NCI-H82 treated with DMSO at 0.1 percent for 48 hours (cell line): ENCODE results near the gene MYH15.

Experiments
- DNase-seq: peaks from one replicate; lab custom pipeline; 2025; ENCODE audit not compliant: unreplicated experiment; lab: John Stamatoyannopoulos, UW

The MYH15 gene

DNA sequence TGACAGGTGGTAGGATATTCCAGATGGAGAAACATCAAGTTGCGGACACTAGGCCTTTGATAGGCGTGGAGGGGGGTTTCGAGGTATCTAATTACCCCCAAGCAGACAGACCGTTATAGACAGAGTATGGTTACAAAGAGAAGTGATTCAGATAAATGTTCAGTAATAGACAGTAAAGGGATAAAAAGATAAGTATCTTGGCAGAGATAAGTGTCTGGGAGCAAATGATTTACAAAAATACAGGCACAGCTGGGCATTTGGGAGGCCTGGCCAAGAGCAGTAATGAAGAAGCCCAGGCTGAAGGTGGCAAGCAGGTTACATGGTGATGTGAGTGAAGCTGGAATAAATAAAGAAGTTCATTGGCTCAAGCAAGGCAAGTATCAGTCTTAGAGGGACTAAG lies 659 bp upstream of the MYH15 start:
- DNase-seq = no peak

DNA sequence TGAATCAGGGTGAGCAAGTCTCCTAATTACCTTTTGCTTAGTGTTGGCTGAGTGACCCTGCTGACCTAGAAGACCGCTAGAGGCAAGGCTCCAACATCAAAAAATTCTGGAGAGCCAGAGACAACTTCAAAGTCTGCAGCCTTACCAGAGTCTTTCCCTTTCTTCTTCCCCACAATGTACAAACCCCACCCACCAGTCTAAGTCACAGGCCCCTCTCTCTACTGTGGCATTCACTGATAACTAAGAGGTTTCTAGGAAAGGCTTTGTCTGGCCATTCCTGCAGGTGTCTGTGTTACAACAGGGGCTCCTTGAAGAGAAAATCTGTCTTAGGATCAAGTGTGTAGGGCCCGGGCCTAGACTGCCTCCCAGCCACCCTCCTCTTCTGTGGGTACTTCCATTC lies 525 bp downstream of the MYH15 start:
- no peak for DNase-seq

DNA sequence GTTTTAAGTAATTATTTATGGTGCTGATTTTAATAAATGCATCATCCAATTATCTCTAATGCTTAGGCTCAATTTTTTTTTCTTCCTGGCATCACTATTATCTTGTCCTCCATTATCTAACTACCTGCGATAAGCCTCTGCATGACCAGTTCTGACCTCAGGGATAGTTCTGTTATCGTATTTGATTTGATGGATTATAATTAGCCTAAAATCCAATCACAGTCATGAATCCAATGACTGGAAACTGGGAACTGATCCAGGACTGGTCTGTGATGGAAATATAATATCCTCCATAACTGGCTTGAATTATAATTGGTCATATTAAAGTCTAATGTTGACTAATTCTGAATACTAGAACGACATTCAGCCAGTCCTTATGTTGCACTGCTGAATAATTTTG lies 1.1 kb downstream of the MYH15 start:
- DNase-seq = peak; percentile 30

DNA sequence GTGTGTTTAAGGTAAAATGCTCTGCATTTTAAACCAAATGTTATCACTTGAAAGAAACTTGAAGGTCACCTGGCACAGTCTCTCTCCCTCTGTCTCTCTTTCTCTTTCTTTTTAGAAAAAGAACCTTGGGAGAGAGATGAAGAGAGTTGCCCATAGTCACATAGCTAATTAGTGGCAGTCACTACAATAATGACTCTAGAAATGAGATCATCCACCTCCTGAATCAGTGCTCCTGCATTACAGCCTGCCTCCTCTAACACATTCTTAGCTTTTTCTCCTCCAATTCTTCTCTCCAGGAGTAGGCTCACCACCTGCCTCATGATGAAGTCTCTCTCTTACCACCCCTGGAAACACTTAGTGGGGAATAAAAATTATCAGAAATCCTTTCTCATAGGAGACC lies 2.5 kb downstream of the MYH15 start:
- no peak for DNase-seq

DNA sequence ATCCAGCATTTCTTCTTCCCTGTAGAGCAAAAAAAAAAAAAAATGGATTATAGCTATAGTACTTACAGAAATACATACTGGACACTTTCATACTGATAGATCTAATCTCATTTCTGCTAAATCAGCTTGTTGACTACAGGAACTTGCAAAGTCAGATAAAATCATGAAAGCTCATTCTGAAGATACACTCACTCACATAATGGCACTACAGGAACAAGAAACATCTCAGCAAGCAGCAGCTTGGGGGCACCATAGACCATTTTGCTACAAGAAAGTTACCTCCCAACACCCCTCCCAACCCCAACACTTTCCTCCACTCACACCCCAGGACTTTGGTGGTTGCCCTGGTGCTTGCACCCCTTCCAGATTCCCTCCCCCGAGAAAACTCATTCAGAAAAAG lies 4.6 kb downstream of the MYH15 start:
- no peak for DNase-seq

DNA sequence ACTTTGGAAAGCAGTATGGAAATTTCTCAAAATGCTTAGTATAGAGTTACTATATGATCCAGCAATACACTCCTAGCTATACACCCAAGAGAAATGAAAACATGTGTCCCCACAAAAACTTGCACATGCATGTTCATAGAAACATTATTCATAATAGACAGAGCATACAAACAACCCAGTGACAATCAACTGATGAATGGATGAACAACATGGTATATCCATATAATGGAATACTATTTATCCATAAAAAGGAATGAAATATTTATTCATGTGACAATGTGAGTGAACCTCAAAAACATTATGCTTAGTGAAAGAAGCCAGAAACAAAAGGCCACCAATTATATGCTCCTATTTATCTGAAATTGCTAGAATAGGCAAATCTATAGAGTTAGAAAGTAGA lies 6.7 kb downstream of the MYH15 start:
- DNase-seq = no peak

DNA sequence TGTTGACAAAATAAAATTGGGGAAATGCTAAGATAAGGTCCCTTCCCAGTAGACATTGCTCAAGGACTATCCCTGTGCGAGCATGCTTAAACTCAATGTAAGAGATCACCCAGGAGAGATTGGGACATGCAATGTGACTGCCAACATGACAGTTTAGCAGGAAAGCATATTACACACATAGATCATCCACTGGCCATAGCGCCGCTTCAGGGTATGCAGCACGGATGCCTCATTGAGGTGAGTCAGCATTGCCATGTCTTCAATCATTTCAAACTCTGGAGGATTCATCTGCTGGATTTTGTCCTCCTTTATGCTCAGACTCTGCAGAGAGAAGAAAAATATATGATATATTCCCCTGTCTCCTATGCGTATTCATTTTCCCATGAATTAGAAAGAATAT lies 8.9 kb downstream of the MYH15 start:
- DNase-seq = no peak

DNA sequence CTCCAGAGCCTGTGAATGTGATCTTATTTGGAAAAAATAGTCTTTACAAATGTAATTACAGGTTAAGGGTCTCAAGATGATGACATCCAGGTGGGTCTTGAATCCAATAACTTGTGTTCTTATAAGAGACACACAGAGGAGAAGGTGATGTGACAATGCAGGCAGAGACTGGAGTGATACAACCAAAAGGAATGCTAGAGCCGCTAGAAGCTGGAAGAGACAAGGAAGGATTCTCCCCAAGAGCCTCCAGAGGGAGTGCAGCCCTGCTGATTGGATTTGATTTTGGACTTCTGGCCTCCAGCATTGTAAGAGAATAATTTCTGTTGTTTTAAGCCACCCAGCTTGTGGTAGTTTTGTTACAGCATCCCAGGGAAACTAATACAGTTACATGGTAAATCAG lies 9.7 kb downstream of the MYH15 start:
- DNase-seq = no peak

DNA sequence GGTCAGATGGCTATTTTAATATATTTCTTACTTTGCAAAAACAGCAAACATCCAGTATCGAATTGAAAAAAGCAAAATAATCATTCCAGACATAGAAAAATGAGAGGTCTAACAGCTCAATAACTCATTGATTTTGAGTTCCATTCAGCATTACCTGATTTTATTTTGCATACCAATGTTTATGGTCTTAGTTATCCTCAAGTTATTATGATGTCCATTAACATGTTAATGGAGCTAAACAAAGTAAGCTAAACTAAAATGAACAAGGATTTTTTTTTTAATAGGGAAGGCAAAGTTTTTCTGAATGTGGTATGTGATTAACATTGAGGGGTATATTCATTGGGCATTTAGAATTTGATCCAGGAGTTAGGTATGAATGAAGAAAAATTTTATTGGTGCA lies 13.1 kb downstream of the MYH15 start:
- DNase-seq = no peak

DNA sequence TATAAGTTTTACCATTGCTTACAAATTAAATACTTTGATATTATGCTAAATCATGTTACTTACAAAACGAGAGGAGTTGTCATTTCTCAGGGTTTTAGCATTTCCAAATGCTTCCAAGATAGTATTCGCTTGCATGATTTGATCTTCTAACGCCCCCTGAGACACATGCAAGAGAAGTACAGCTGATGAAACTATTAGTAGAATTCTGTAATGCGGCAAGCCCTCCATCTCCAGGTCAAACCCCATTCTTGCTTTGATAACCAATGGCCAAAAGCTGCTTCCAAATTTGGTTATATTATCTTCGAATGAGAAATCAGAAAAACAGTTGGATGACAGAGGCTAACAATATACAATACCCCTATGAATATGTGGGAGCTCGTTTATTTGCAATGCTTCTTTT lies 14.7 kb downstream of the MYH15 start:
- DNase-seq = no peak

DNA sequence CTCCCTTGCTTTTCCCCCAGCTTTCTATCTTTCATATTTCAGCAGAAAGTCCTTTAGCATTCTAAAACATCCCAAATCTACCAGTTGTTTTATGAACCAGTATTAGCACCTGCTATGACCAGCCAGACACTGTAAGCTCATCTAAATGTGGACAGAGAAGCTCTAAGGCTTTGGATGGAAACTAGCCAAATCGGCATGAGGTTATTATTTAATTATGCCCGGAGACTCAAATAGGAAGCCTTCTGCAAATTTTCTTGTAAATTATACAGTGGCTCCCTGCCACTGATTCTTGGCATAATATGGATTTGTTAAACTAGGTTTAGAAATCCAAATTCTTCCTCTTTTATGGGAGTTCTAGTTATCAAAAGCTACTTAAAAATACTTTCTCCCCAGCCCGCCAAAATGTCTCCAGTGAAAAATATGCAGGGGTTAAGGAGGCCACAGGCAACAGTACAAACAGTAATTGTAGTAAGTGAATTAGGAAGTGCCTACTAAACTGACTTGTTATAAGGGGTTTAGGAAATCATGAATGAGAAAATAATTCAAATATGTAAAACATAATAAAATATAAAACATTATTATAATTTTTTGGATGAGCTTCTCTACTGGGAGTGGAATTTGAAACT lies 15.4 kb downstream of the MYH15 start:
- no peak for DNase-seq

DNA sequence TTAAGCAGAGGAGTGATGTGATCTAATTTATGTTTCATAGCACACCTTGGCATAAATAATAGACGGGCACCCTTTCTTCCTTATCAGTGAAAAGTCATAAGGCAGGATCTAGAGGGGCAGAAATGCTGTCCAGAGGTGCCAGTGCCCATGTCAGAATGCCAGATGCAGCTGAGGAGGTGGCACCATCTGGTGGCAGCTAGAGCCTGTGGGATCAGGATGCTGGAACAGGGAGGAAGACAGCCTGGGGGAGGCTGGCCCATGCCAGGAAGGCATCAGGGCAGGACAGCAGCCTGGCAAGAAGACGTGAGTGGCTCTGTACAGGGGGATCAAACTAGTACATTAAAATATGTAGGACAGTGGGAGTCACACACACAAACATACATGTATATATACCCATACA lies 16.5 kb downstream of the MYH15 start:
- DNase-seq = no peak

DNA sequence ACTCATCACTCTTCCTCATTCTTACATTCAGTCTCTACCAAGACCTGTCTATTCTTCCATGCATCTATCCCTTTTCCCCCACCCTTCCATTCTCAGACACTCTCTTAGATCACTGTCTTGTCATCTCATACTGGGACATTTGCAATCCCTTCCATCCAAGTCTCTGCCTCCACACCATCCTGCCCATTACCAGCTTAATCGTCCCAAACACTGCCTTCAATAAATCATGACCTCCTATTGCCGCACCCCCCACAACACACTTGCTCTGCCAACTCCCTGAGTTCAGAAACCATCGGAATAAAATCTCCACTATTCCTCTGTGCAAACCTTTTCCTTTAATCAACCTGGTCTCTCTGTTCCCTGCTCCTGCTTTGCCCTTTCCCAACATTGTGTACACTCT lies 18.9 kb downstream of the MYH15 start:
- no peak for DNase-seq

DNA sequence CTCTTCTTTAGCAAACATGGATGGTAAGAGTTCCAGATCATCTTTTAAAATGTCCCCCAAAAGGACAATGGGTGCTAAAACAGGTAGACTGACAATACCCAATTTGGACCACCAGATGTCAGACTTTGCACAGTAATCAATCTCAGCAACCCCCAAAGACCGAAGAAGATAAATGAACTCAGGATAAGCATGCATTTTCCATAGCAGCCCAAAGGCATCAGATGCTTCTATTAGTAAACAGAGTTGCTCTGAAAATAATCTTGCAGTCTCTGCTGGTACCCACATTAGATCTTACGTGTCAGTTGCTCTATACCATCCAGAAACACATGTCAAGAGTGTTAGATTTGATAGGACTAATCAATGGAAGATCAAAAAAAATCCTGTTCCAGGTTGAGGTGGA lies 20.6 kb downstream of the MYH15 start:
- DNase-seq = peak; percentile 70

DNA sequence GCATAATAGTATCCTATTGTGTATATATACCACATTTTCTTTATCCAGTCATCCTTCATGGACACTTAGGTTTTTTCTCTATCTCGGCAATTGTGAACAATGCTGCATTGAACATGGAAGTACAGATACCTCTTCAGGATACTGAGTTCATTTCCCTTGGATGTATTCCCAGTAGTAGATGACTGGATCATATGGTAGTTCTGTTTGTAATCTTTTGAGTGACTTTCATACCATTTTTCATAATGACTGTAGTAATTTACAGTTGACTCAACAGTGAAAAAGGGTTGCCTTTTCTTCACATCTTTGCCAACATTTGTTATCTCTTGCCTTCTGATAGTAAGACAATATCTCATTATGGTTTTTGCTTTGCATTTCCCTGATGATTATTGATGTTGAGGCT lies 21.8 kb downstream of the MYH15 start:
- DNase-seq = no peak

DNA sequence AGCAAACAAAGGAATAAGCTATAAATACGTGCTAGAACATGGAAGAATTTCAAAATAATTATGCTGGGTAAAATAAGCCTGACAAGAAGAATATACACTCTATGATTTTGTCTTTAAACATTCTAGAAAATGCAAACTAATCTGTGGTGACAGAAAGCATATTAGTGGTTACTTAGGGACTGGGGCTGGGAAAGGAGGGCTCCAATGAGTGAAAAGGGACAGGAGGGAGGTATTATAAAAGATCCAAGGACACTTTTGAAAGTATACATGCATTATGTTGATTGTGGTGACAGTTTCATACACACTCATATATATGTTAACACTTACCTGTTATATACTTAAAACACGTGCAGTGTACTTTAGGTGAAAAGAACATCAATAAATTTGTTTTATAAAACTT lies 23.0 kb downstream of the MYH15 start:
- no peak for DNase-seq

DNA sequence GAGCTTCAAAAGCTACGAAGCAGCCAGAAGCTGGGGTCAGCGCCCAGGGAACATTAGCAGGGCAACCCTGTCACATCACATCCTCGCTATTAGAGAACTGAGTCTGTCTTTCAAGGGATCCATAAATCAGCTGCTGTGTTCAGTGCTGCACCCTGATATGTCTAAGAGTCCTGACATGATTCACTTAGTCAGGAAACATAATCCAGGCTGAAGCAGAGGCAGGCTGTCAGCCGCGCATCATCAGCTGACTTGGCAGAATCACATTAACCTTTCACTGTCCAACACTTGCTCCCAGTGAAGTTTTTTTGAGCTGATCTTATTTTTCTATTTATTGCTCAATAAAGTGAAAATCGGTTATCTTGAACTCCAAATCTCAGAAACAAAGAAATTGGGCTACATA lies 23.5 kb downstream of the MYH15 start:
- DNase-seq = peak; percentile 75

DNA sequence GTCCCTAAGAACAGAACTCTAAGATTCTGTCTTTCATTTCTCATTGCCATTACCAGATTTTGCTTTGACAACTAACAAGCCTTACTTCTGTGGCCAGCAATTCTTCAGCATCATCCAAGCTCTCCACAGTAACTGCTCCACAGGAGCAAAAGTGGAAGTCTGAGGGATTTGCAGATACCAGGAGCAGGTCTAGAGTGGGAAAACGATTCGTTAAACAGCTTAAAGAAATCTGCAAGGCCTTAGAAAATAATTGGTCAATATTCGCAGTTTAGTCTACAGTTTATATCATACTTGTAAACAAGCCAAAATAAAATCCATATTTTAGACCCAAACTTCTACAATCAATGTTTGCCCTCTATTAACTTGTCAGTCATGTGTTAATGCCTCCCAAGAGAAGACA lies 24.1 kb downstream of the MYH15 start:
- DNase-seq = no peak

DNA sequence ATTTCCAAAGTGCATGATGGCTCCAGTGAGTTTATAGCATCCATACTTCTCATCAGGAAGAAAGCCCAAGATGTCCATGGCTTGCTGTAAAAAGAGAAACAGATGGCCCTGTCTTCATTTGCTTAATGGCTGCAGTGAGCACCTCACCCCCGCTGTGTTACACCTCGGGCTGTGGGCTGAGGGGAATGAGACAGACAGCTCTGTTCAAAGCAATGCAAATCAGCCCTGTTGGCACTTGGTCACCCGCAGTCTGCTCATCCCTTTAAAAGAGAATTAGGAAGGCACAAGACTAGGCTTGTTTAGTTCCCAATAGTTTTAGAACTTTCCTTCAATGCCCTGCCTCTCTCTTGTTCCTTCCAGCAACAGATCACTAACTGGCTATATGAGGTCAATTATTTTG lies 25.2 kb downstream of the MYH15 start:
- DNase-seq = peak; percentile 74

DNA sequence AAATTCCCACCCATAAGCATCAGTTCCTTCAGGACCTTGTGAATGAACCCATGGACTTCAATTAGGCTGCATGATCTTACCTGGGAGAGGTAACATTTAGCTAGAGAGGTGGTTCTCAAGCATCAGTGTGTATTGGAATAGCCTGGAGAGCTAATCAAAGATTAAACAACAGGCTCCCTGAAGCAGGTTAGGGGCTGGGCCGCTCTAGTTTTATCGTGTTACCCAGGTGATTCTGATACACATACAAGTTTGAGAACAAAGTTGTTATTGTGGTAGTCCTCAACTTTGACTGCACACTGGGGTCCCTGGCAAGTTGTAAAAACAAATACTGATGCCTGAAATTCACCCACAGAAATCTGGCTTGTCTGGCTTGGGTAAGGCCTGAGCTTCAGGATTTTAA lies 31.2 kb downstream of the MYH15 start:
- no peak for DNase-seq

DNA sequence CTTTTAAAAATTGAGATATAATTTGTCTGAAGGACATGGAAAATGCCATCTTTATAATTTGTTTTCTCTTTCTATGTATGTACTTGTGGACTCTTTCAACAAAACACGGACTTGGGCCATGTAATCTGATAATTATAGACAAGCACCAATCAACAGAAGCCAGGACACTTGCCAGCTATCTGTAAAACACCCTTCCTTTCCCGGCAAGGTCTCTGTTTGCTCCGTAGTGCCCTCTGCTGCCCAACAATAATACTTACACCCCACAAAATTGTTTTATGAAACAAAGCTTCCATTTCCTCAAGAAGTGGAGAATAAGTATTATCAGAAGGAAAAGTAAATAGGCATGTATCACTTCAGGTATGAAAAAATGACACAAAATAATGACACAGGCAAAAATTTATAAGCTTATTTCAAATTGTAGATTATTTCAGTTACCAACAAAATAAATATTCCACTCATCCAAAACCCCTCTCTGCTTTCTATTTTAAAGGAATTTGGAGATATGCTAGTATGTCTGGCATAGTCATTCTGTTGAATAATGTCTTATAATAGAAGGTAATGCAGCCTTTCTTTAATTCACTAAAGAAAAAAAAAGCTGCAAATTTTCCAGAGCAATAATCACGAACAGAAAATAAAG lies 32.8 kb downstream of the MYH15 start:
- DNase-seq = peak; percentile 82

DNA sequence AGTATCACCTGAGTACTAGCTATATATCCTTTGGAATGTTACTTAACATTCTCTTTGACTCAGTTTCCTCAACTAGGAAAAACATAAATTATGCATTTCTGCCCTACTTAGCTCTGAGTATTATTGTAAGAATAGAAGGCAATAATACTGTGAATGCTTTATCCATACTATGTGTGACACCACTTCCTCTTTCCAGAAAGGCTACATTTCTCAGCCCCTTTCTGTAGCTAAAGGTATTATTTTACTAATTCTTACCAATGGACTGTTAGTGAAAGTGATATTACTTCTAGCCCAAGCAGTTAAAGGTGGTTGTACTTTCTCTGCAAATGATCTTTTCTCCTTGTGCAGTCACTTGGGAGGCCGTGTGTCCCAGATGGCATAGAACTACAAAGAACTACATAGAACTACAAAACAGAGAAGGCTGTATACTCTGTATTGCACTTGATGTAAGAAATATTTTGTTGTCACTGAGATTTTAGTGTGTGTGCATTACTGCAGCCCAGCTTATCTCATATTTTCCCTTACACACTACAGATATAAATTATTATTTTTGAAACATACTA lies 35.1 kb downstream of the MYH15 start:
- DNase-seq = no peak

DNA sequence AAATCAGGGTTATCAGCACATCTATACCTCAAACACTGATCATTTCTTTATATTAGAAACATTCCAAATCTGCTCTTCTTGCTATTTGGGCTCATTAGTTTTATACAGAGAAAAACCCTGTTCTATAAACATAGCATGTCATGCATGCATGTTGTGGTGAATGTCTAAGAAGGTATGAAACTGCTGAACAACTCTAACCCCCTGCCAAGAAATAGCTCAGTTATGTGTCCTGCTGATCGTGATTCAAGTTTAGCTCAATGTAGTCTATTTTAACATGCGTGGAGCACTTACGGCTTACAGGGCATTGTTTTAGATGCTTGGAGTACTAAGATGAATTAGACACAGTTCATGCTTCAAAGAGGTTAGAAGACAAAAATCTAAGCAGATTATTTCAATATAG lies 35.8 kb downstream of the MYH15 start:
- no peak for DNase-seq
